ENCODE measurements around the gene CD81. TPM values are rescaled to one million over a fixed set of nuclear protein-coding genes. Genes with fewer than 3 reads are reported as not detected.

Gene CD81
- total RNA-seq, 1 experiment from 2014 or later: 416 TPM

- Histone ChIP-seq H3K9me3 (ENCODE audit: control insufficient read depth, insufficient read depth, low read depth, low read length) (no peaks in the 10 kb centered on the region), H3K27ac (ENCODE audit: low read length) (no peak overlapping the region), H3K4me3 (ENCODE audit: low read depth in 2 of 2, low read length in 2 of 2) (no peak overlapping the region), H3K36me3 (ENCODE audit: control insufficient read depth, insufficient read depth, low read length) (no peaks in the 10 kb centered on the region), H3K4me1 (ENCODE audit: control insufficient read depth, insufficient read depth, low read length) (no peaks in the 10 kb centered on the region), H3K27me3 (ENCODE audit: control insufficient read depth, insufficient read depth, low read length) (no peaks in the 10 kb centered on the region; the same call in 1 of the 2 replicates)
- DNase-seq (ENCODE audit: low read depth, low spot score): no peak
- CTCF ChIA-PET: no interaction called here
- in situ Hi-C loops (cut with HindIII; ENCODE audit: low pct_unique_long_range_greater_than_20kb, low sequenced_read_pairs): no loop called here
- TF ChIP-seq POLR2AphosphoS5 (IDR thresholded peaks at IDR 0.05; ENCODE audit: low read depth, low read length) (no peak), CTCF (IDR thresholded peaks at IDR 0.05) (no peak)
- POLR2A ChIA-PET: interaction anchor here (0.6 kb wide), 1 partner anchor 36 kb away, joined by 3 read pairs; no protein-coding TSS in a partner anchor
- intact Hi-C loops (cut with micrococcal nuclease; ENCODE audit: unreplicated experiment): no loop called here
- ATAC-seq: no peak
- no TSS peak for BruUV-seq (replicated peaks)
Observed at GRCh38 chr11:2358754-2359442, 18.2 kb upstream of the CD81 start.

GRCh38 chr11:2359557-2359956, 17.6 kb upstream of the CD81 start:
- Histone ChIP-seq H3K27ac (ENCODE audit: low read length) (no peak overlapping the region), H3K27me3 (ENCODE audit: control insufficient read depth, insufficient read depth, low read length) (no peaks in the 10 kb centered on the region; the same call in 1 of the 2 replicates), H3K36me3 (ENCODE audit: control insufficient read depth, insufficient read depth, low read length) (no peaks in the 10 kb centered on the region), H3K9me3 (ENCODE audit: control insufficient read depth, insufficient read depth, low read depth, low read length) (no peaks in the 10 kb centered on the region), H3K4me1 (ENCODE audit: control insufficient read depth, insufficient read depth, low read length) (no peaks in the 10 kb centered on the region), H3K4me3 (ENCODE audit: low read depth in 2 of 2, low read length in 2 of 2) (no peak overlapping the region)
- DNase-seq (ENCODE audit: low read depth, low spot score) (no peak), ATAC-seq (no peak)
- in situ Hi-C loops (cut with HindIII; ENCODE audit: low pct_unique_long_range_greater_than_20kb, low sequenced_read_pairs): no loop called here
- intact Hi-C loops (cut with micrococcal nuclease; ENCODE audit: unreplicated experiment): no loop called here
- ChIA-PET POLR2A (interaction anchor here (0.6 kb wide), 1 partner anchor 36 kb away, joined by 3 read pairs; no protein-coding TSS in a partner anchor), CTCF (no interaction called here)
- TF ChIP-seq REST (IDR thresholded peaks at IDR 0.05; ENCODE audit: insufficient read depth in 1 of 2, low read depth in 2 of 2, low read length in 1 of 2): no peak
- TF ChIP-seq CTCF (IDR thresholded peaks at IDR 0.05): no peak
- TF ChIP-seq POLR2AphosphoS5 (IDR thresholded peaks at IDR 0.05; ENCODE audit: low read depth, low read length): no peak
- TF ChIP-seq TCF7L2 (IDR thresholded peaks at IDR 0.05; ENCODE audit: low read depth, low read length): no peak
- no peak for TF ChIP-seq SIN3A (IDR thresholded peaks at IDR 0.05; ENCODE audit: borderline replicate concordance, insufficient read depth, low read depth, low read length)
- BruUV-seq (replicated peaks): no TSS peak
